Vagina (tissue), 2 donors: ENCODE data around the gene TMEM178A.
"Not testable (repeated sequence)": the region's sequence is repeated elsewhere in the genome, so short reads cannot be mapped to it uniquely, and the experiment has no call there.

Source experiments
- POLR2A ChIP-seq, 2 donors: fragments of 450-650 bp; IDR thresholded peaks; one replicate each; pipeline ENCODE4 v1.6.1; 2017; ENCODE audit warnings: antibody characterized with exemption in 2 of 2, mild to moderate bottlenecking in 2 of 2, moderate library complexity in 2 of 2
- POLR2AphosphoS5 ChIP-seq, 2 donors: sonication (generic); formaldehyde crosslinking; IDR thresholded peaks; one replicate each; pipeline ENCODE4 v1.9.0; 2017; ENCODE audit warnings: antibody characterized with exemption in 2 of 2, mild to moderate bottlenecking in 2 of 2, low read depth in 1 of 2; ENCODE audit not compliant: insufficient read depth in 1 of 2
- TF ChIP-seq, protein P1 (sequence below), 3 experiments: fragments of 450-650 bp in 2 of 3; fragments of 200-600 bp in 1 of 3; sonication (generic) in 1 of 3; IDR thresholded peaks; one replicate each; pipeline ENCODE4 v1.5.1; 2017 to 2019; ENCODE audit warnings: antibody characterized with exemption in 3 of 3, mild to moderate bottlenecking in 2 of 3, moderate library complexity in 2 of 3

GRCh38 chr2:39728085-39728484 is 62.4 kb downstream of the TMEM178A start:
- not testable (repeated sequence) for TF ChIP-seq POLR2A (IDR thresholded peaks at IDR 0.05); POLR2AphosphoS5 (IDR thresholded peaks at IDR 0.05; ENCODE audit: insufficient read depth in 1 of 2, low read depth in 1 of 2)
- TF ChIP-seq, protein P1, sequence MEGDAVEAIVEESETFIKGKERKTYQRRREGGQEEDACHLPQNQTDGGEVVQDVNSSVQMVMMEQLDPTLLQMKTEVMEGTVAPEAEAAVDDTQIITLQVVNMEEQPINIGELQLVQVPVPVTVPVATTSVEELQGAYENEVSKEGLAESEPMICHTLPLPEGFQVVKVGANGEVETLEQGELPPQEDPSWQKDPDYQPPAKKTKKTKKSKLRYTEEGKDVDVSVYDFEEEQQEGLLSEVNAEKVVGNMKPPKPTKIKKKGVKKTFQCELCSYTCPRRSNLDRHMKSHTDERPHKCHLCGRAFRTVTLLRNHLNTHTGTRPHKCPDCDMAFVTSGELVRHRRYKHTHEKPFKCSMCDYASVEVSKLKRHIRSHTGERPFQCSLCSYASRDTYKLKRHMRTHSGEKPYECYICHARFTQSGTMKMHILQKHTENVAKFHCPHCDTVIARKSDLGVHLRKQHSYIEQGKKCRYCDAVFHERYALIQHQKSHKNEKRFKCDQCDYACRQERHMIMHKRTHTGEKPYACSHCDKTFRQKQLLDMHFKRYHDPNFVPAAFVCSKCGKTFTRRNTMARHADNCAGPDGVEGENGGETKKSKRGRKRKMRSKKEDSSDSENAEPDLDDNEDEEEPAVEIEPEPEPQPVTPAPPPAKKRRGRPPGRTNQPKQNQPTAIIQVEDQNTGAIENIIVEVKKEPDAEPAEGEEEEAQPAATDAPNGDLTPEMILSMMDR (IDR thresholded peaks at IDR 0.05): not testable (repeated sequence)
